MG63 (cell line): ENCODE results near the gene CILP2. TPM values are rescaled to one million over a fixed set of nuclear protein-coding genes. Genes with fewer than 3 reads are reported as not detected.

Experiments
- DNase-seq: peaks from one replicate; pipeline ENCODE4 v3.0.0-alpha.2; 2020
- H3K27me3 ChIP-seq: fragments of 250-450 bp; sonication (Bioruptor Pico); 2 replicates; pipeline ENCODE4 v1.5.1; 2020; ENCODE audit warnings: mild to moderate bottlenecking, moderate library complexity
- H3K36me3 ChIP-seq: fragments of 250-450 bp; sonication (Bioruptor Pico); 2 replicates; pipeline ENCODE4 v1.5.1; 2020; ENCODE audit warnings: mild to moderate bottlenecking, moderate library complexity
- H3K4me3 ChIP-seq: fragments of 250-450 bp; sonication (Bioruptor Pico); 2 replicates; pipeline ENCODE4 v1.5.1; 2020; ENCODE audit warnings: mild to moderate bottlenecking, moderate library complexity
- H3K9me3 ChIP-seq: fragments of 250-450 bp; sonication (Bioruptor Pico); 2 replicates; pipeline ENCODE4 v1.5.1; 2020; ENCODE audit warnings: mild to moderate bottlenecking, moderate library complexity
- total RNA-seq: library from RNA; depleted of rRNA; stranded (reverse); fragments of >200 nt; shearing (Covaris generic); gene quantifications from 2 replicates; pipeline ENCODE4 v1.2.3, GENCODE V29; 2014; ENCODE audit warnings: low replicate concordance

CILP2 gene
- total RNA-seq, 1 experiment from 2014 or later: 0.66 TPM

- Histone ChIP-seq H3K27me3 (no peaks in the 10 kb centered on the region), H3K9me3 (no peaks in the 10 kb centered on the region), H3K4me3 (no peak overlapping the region), H3K36me3 (peaks cover 95% of the 10 kb centered on the region)
- DNase-seq: no peak
Observed at GRCh38 chr19:19502808-19503602, 35.1 kb upstream of the CILP2 start.

GRCh38 chr19:19504754-19505668, 33.1 kb upstream of the CILP2 start:
- Histone ChIP-seq H3K9me3 (no peaks in the 10 kb centered on the region), H3K27me3 (no peaks in the 10 kb centered on the region), H3K36me3 (peaks cover 87% of the 10 kb centered on the region), H3K4me3 (no peak overlapping the region)
- no peak for DNase-seq

GRCh38 chr19:19505669-19506326, 32.3 kb upstream of the CILP2 start:
- H3K9me3 ChIP-seq: no peaks in the 10 kb centered on the region
- H3K36me3 ChIP-seq: peaks cover 79% of the 10 kb centered on the region
- no peak for DNase-seq
- H3K27me3 ChIP-seq: no peaks in the 10 kb centered on the region
- H3K4me3 ChIP-seq: no peak overlapping the region

GRCh38 chr19:19506592-19506991, 31.5 kb upstream of the CILP2 start:
- Histone ChIP-seq H3K4me3 (no peak overlapping the region), H3K36me3 (peaks cover 71% of the 10 kb centered on the region), H3K9me3 (no peaks in the 10 kb centered on the region), H3K27me3 (no peaks in the 10 kb centered on the region)
- no peak for DNase-seq

GRCh38 chr19:19507354-19507753, 30.7 kb upstream of the CILP2 start:
- Histone ChIP-seq H3K27me3 (no peaks in the 10 kb centered on the region), H3K36me3 (peaks cover 64% of the 10 kb centered on the region), H3K9me3 (no peaks in the 10 kb centered on the region), H3K4me3 (no peak overlapping the region)
- no peak for DNase-seq

GRCh38 chr19:19508217-19508616, 29.8 kb upstream of the CILP2 start:
- Histone ChIP-seq H3K27me3 (no peaks in the 10 kb centered on the region), H3K4me3 (no peak overlapping the region), H3K36me3 (peaks cover 55% of the 10 kb centered on the region), H3K9me3 (no peaks in the 10 kb centered on the region)
- no peak for DNase-seq

GRCh38 chr19:19510432-19510831, 27.6 kb upstream of the CILP2 start:
- Histone ChIP-seq H3K4me3 (no peak overlapping the region), H3K36me3 (peaks cover 48% of the 10 kb centered on the region), H3K9me3 (0 out of 2 replicates have a peak, but pooled peaks cover 2% of the 10 kb centered on the region), H3K27me3 (no peaks in the 10 kb centered on the region)
- peak; percentile 34 for DNase-seq

GRCh38 chr19:19513682-19514081, 24.4 kb upstream of the CILP2 start:
- DNase-seq: no peak
- peaks cover 26% of the 10 kb centered on the region for H3K36me3 ChIP-seq
- no peak overlapping the region for H3K4me3 ChIP-seq

GRCh38 chr19:19514215-19514657, 23.8 kb upstream of the CILP2 start:
- DNase-seq: no peak
- peaks cover 29% of the 10 kb centered on the region for H3K36me3 ChIP-seq
- H3K9me3 ChIP-seq: 0 out of 2 replicates have a peak, but pooled peaks cover 2% of the 10 kb centered on the region
- H3K27me3 ChIP-seq: no peaks in the 10 kb centered on the region
- H3K4me3 ChIP-seq: no peak overlapping the region

More at GRCh38 chr19:19513682-19514081, 24.4 kb upstream of the CILP2 start:
- no peaks in the 10 kb centered on the region for H3K27me3 ChIP-seq
- H3K9me3 ChIP-seq: 0 out of 2 replicates have a peak, but pooled peaks cover 2% of the 10 kb centered on the region

- Histone ChIP-seq H3K36me3 (peaks cover 31% of the 10 kb centered on the region), H3K27me3 (no peaks in the 10 kb centered on the region), H3K4me3 (peak within 1 kb of the TSS; percentile 91), H3K9me3 (0 out of 2 replicates have a peak, but pooled peaks cover 2% of the 10 kb centered on the region)
- DNase-seq: no peak
Observed at GRCh38 chr19:19514881-19515641, 23.0 kb upstream of the CILP2 start, which contains the start of gene TSSK6. TSSK6 (minus strand) TSS chr19:19515548; CDS start chr19:19515427, 121 bp downstream.

- Histone ChIP-seq H3K27me3 (no peaks in the 10 kb centered on the region), H3K9me3 (0 out of 2 replicates have a peak, but pooled peaks cover 2% of the 10 kb centered on the region), H3K4me3 (peak within 1 kb of the TSS; percentile 91), H3K36me3 (peaks cover 39% of the 10 kb centered on the region)
- peak; percentile 95 for DNase-seq
Observed at GRCh38 chr19:19515642-19516519, 22.2 kb upstream of the CILP2 start, which contains the start of gene NDUFA13. NDUFA13 (plus strand) TSS chr19:19516225; CDS start chr19:19516239, 14 bp downstream.

GRCh38 chr19:19517235-19517619, 20.8 kb upstream of the CILP2 start:
- Histone ChIP-seq H3K27me3 (no peaks in the 10 kb centered on the region), H3K9me3 (0 out of 2 replicates have a peak, but pooled peaks cover 2% of the 10 kb centered on the region), H3K36me3 (peaks cover 51% of the 10 kb centered on the region), H3K4me3 (peak overlapping the region; percentile 91)
- no peak for DNase-seq

GRCh38 chr19:19520989-19521388, 17.1 kb upstream of the CILP2 start:
- Histone ChIP-seq H3K9me3 (no peaks in the 10 kb centered on the region), H3K27me3 (no peaks in the 10 kb centered on the region), H3K4me3 (no peak overlapping the region), H3K36me3 (peaks cover 68% of the 10 kb centered on the region)
- no peak for DNase-seq

- Histone ChIP-seq H3K27me3 (no peaks in the 10 kb centered on the region), H3K4me3 (no peak overlapping the region), H3K36me3 (peaks cover 82% of the 10 kb centered on the region), H3K9me3 (no peaks in the 10 kb centered on the region)
- DNase-seq: no peak
Observed at GRCh38 chr19:19523177-19523576, 14.9 kb upstream of the CILP2 start.

GRCh38 chr19:19524053-19524452, 14.0 kb upstream of the CILP2 start:
- no peaks in the 10 kb centered on the region for H3K9me3 ChIP-seq
- no peak overlapping the region for H3K4me3 ChIP-seq
- H3K36me3 ChIP-seq: peaks cover 84% of the 10 kb centered on the region
- DNase-seq: no peak
- no peaks in the 10 kb centered on the region for H3K27me3 ChIP-seq
